ENCODE data around the gene TULP1.
A peak's percentile ranks its signal among the peaks of the same experiment; 100 is the strongest.

TULP1 gene

DNA sequence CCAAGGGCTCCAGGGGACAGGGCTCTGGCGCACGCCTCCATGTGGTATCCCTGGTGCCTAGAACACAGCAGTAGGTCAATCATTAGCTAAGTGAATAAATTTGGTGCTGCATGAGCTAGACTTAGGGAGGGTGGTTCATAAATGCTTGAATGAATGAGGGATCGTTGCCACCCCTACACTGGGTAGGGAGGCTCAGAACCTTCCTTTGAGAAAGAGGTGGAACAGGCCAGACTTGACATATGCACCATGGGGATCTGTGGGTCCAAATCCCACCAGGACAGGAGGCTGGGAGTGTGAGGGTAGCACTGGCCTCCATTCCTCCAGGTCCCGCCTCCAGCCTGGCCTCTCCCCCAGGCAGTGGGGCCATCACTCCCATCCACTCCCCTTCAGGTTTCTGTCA, 29.6 kb downstream of the TULP1 start:
- no peak for DNase-seq

DNA sequence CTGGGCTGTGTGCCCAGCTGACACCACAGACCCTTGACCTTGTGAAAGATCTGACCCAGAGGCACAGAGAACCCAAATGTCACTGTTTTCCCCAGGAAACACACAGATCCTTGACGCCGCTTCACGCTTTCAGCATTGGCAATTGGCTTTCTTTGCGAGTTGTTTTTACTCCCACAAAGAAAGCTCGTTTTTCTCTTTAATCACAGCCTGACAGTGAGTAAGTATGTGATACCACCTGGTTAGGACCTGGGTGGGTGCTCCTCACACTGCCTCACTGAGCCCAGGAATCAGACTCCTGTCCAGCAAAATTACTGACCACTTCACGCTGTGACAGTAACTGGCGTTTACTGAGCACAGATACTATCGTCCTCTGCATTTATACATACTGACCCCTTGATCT, 31.5 kb downstream of the TULP1 start:
- no peak for DNase-seq

DNA sequence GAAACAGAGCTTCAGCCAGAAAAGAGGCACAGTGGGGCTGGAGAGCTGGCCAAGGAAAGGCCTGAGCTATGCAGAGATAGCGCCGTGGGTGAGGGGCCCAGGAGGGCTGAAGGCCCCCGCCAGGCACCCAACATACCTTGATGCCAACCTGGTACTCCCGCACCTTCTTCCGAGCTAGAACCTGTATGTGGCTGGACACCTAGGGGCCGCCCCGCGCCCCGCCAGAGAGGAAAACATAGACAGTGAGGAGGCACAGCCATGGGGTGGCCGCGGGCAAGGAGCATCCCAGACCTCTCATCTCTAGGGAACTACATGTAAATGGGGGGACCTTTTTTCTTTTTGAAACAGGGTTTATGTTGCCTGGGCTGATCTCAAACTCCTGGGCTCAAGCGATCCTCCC, 32.5 kb downstream of the TULP1 start:
- no peak for DNase-seq

DNA sequence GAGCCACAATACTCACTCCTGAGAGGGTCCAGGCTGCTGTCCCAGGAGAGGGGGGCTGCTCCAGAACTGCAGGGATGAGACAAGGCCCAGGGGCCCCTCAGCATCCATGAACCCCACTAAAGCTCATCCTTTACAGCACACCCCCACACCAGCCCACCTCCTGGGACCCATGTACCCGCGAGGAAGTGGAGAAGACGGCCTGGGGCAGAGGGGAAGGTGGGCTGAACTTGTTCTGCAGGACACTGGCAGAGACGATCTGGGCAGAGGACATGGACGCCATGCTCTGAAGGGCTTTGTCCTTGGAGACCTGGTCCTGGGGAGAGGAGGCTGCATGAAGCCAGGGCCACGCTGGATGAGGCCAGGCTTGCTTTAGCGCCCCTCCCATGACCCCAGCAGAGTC, 34.4 kb downstream of the TULP1 start:
- DNase-seq, result no peak

DNA sequence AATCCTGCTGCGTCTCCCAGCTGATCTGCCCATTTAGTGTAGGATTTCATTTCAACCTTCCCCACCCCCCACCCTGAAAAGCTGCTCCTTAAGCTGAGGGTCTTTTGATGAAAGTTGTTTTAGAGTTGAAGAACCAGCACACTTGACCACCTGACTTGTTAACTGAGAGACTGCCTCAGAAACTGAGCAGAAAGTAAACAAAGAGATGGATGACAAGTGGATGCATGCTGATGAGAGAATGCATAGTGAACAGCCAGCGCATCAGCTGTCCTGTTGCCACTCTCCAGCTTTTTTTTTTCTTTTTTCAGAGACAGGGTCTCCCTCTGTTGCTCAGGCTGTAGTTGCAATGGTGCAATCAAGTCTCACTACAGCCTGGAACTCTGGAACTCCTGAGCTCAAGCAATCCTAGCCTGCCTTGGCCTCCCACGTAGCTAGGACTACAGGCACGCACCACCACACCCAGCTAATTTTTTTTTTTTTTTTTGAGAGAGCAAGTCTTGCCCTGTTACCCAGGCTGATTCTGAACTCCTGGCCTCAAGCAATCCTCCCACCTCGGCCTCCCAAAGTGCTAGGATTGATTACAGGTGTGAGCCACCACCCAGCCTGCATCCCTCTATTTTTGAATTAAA, 35.0 kb downstream of the TULP1 start:
- DNase-seq, result no peak

DNA sequence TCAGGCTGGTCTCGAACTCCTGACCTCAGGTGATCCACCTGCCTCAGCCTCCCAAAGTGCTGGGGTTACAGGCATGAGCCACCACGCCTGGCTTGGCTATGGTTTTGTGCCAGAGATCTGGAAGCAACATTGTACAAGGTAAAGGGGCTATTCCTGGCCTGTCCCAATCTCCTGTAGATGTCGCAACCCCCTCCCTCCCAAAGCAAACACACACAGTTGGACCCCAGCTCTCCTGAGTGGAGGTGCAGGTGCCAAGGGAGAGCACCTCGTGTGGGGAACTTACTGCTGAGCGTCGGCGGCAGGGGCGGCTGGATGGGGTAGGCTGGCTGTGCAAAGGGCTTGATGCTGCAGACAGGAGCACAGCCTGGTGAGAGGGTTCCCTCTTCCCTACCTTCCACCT, 35.7 kb downstream of the TULP1 start:
- no peak for DNase-seq

DNA sequence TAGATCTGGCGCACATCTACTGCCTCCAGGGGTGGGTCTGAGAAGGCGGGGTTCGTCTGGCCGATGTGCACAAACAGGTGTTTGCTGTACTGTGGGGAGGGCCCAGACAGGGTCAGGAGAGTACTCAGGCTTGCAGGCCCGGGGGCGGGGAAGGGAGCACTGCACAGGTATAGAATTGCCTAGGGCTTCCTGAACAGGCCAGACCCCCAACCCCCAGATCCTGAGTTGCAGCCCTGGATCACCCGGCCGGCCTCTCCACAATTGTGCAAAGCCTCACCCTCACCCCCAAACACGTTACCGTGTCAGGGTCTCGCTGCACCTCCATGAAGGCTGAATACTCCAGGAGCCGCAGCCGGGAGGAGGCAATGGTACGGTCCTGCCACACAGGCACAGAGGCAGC, 36.7 kb downstream of the TULP1 start:
- DNase-seq, result no peak

DNA sequence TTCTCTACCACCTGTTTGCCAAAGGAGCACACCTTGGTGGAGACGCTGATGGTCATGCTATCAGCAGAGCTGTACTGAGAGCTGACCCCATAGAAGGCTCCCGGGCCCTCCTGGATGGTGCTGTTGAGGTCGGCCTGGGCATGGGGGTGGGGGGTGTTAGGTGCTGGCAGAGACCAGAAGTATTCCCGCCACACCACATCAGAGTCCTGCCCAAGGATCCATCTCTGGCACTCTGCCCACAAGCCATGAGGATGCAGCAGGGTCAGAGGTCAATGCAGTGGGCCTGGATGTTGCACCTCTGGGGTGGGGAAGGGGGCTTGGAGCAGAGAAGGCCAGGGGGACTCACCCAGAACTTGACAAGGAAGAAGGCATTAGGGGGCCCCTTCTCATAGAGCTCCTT, 37.1 kb downstream of the TULP1 start:
- no peak for DNase-seq

DNA sequence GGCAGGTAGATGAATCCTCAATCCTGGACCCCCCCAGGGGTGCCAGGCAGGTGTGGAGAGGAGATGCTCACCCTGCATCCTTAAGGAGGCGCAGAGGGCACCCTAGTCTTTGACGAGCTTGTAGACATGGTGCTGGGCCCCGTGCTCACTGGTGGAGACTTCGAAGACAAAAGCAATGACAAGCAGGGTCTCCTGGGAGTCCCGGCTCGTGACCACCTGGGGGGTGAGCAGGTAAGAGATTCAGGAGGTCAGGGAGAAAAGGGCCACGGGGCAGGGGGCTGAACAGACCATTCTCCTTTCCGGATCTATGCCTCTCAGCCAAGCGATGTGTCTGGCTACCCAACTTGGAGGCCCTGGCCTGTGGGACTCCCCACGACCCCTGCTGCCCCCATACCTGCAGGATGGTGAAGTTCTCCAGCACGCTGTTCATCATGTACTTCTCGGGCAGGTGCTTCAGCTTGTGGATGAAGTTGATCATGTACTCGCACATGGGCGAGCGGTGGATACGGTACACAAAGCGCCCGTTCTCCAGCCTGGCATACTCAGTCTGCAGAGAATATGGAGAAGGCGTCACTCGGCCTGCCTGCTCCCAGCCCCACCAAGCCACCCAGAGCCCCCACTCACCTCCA, 37.6 kb downstream of the TULP1 start:
- no peak for DNase-seq

DNA sequence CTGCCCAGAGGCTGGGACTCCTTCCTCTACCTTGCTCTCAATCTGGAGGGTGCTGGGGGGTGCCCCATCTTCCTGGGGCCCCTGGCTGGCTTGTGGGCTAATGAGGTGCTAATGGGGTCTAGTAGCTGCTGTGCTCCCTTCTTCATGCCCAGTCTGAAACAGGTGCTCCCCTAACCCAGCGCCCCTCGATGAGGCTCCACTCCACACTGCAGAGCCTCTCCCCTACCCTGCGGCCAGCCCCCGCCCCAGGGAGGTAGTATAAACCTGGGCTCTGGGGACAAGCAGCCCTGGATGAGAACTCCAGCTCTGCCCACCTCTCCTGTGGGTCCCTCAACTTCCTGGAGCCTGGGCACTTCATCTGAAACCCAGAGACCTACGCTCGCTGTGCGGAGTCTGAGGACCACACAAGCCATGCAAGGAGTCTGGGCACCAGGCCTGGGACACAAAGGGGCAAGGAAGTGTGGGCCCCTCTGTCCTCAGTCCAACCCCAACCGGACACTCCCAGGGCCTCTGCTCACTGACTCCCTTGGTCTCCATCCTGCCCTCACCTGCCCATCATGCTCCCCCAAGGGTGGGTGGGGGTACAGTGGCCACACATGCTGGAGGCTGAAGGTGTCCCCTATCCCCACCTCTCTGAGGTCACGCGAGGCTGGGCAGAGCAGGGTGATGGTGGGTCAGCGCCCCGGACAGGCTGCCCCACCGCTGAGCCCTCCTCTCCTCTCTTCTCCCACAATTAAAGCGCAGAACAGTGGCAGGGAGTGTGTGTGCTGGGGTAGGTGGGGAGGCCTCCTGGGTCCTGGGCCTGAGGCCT, 38.4 kb downstream of the TULP1 start:
- DNase-seq, result no peak

DNA sequence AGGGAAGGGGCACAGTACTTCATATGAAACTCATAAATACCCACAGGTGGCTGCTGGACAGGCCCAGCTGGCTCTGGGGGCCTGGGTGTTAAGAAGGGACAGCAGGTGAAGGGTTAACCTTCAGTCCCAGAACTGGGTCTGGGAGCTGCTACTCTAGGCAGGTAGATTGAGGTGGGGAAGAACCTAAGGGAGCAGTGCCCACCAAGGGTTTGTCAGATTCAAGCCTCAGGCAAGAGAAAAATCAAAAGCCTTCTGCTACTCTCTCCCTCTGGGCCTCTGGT, 38.9 kb downstream of the TULP1 start:
- no peak for DNase-seq

DNA sequence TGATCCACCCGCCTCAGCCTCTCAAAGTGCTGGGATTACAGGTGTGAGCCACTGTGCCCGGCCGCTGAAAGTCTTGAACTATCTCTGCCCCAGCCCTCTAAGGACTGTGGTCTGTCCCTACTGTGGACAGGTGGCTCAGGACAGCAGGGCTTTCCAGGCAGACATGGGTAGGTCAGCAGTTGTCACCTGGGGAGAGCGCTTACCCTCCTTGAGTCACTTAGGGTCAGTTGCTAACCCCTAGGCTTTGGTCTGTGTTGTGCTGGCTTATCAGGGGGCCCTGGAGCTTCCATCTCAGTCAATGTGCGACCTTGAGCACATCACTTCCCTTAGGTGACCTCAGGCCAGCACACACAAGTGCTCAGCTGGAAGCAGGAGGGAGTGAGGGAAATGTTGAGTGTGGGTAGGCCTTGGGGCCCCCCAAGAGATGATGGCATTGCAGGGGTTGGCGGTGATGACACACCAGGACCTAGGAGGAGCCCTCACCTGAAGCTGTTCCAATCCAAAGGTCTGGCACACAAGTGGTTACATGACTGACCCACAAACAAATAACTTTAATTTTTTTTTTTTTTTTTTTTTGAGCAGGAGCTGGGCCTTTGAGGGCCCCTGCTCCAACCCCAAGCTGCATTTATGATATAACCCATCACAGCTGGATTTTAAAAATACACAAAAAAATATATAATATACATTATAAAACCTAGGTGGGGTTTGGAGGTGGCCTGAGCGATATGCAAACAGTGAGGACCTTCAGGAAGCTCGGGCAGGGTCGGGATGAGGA, 39.4 kb downstream of the TULP1 start:
- DNase-seq, result no peak

DNA sequence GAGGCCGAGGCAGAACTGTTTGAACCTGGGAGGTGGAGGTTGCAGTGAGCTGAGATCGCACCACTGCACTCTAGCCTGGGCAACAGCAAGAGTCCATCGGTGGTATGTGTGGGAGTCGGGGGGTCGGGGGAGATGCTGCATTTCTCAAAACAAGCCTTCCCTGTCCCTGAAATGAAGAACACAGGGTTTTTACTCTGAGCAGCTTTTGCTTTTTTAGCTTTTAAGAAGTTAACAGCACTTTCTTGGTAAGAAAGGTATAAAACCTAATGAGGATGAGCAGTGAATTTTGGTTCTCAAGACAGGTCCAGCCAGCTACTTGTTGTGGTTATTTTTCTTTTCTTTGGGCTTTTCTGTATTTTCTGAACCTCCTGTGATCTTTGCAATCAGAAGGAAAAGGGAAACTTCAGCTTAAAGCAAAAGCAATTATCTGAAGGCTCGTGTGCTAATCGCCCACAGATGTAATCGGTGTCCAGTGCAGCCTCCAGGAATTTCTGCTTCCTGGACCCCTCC, 40.8 kb downstream of the TULP1 start:
- DNase-seq, result no peak

DNA sequence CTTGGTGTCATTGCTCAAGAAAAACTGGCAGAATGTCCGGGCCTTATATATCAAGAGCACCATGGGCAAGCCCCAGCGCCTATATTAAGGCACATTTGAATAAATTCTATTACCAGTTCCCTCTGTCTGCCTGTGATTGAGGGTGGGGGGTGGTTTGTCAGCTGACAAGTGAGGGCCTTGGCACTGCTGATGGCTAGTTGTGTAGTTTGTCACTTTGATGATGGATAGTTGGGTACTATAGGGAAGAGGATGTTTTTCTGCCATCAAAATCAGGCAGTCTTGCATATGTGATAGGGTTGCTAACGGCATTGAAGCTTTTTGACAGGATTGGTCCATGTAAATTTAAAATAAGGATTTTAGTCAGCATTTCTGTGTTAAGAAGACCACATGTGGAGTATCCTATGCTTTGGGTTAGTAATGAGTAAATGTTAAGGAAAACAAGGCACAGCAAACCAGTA, 42.0 kb downstream of the TULP1 start:
- DNase-seq, result no peak

DNA sequence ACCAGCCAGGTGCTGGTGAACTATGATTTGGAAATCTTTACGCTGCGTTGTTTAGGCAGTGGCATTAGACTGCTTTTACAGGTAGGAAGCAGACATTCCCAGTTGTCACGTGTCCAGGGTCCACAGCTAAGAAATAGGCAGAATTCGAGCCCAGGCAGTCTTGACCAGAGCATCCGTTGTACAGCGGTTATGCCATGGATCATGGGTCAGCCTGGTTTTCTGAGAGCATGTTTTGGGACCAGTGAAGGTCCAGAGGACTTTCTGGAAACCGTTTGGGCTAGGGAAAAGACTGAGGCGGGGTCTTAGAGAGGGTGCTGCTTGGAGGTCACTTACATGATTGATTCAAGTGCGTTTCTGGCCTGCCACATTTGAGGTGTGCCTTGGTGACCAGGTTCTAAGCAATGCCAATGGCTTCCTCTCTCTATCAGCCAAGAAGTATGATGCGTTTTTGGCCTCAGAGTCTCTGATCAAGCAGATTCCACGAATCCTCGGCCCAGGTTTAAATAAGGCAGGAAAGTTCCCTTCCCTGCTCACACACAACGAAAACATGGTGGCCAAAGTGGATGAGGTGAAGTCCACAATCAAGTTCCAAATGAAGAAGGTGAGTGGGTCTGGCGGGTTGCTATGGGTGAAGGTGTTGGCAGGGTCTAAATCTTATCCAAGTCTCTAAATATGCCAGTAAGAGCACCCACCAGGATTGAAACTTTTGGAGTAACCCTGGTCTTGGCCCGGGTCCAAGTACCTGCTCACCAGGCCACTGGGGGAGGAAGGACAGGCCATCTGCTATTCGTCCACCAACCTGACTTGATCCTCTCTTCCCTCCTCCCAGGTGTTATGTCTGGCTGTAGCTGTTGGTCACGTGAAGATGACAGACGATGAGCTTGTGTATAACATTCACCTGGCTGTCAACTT, 42.7 kb downstream of the TULP1 start:
- DNase-seq, result no peak

DNA sequence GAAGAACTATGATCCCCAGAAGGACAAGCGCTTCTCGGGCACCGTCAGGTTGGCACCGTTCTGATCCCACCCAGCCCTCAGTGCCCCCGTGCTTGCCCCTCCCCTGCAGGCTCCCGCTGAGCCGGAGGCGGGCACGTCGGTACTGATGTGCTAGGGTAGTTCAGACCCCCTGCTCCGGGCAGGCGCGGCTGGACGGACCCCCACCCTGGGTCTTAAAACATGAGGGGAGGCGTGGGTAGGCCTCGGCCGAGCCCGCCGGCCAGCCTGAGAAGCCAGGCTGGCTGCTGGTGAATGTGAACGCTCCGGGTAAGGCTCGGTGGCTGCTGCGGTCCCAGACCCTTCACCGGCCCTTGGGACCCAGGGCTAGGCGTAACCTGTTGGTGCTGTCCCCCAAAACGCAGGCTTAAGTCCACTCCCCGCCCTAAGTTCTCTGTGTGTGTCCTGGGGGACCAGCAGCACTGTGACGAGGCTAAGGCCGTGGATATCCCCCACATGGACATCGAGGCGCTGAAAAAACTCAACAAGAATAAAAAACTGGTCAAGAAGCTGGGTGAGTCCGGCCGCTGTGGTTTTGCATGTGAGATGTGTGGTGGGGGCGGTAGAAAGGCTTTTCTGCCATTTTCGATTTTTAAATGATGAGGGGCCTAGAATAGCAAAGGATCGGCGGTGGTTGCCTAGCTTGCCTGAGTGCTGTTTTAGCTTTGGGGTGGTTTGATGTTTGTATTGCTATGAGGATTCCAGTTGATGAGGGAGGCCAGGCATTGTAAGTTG, 43.5 kb downstream of the TULP1 start:
- DNase-seq, result no peak

DNA sequence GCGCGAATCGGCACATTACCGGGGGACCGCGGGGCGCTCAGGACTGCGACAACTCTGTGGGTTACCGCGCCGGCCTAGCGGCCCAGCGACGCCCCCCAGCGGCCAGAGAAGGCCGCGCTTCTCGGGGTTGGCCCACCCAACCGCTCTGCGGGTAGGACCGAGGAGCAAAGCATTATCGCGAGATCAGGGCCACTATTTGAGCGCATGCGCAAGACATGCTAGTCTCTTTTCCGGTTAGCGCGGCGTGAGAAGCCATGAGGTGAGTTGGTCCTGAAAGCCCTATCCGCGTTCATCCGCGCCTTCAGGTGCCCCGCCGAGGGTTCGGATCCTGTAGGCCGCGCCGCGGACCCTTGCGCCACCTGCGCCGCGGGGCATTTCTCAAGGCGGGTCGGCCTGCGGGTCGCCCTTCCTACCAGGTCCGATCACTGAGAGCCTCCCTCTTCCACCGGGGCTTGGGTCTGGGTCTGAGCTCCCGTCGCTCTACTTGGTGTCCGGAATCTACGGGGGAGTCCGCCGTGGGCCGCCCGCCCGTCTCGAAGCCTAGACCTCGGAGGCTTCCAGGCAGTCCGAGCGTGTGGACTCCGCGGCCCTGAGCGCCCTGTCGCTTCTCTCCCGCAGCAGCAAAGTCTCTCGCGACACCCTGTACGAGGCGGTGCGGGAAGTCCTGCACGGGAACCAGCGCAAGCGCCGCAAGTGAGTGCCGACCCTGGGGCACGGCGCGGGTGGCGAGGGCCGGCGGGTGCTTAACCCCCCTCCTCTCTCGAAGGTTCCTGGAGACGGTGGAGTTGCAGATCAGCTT, 44.3 kb downstream of the TULP1 start, which contains the start of gene RPL10A:
Gene RPL10A (plus strand): TSS at position 221 of the 799 bp plus-strand sequence. CDS start 34 bp downstream, at position 255.
- DNase-seq, result peak; percentile 98

DNA sequence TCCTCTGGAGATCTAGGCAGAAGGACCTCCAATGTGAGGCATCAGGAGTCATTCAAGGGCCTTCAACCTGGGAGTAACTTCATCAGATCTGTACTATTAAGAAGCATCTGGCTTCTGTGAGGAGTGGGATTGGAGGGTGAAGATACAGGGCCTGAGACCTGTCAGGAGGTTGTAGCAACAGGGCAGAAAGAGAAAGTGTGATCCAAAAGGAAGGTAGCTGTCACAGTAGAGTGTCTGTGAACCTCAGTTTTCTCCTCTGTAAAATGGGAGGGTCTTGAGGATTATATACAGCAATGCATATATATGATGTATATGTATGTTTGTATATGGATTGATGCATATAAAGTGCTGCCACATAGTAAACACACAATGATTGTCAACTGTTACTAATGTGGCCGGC, 47.0 kb downstream of the TULP1 start:
- DNase-seq, result no peak

DNA sequence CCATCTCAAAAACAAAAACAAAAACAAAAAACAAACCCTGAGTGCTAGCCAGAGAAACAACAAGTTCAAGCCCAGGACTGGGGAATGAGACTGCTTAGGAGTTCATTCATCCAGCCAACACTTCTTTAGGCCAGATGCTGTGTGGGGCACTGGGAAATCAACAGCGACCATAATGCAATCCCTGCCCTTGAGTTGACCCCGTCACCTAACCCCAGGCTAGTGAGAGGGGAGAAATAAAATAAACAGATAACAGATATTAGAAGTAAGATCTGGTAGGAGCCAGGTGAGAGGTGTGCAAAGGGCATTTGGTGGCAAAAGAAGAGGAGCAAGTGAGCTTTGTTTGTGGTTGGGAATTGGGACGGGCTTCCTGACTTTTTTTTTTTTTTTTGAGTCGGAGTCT, 49.4 kb downstream of the TULP1 start:
- no peak for DNase-seq

DNA sequence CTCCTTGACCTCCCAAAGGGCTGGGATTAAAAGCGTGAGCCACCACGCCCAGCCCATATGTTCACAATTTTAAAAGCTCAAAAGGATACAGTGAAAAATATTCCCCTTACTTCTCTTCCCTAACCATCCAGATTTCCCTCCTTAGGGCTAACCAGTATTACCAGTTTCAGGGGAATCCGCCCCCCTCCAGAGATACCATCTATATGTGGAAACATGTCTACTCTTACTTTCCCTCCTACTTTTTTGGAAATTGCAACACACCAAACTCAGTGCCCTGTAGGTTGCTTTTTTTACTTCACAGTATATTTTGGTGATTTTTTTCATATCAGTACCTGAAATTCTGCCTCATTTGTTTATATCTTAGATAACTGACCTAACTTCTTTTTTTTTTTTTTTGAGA, 51.4 kb downstream of the TULP1 start:
- DNase-seq, result no peak

All from inflammatory macrophage (primary cell).